SK-N-SH (cell line): ENCODE measurements around the gene HOXA2.

Experiments used
- CHD2 ChIP-seq: fragments of 150-350 bp; IDR thresholded peaks from 2 replicates; pipeline ENCODE4 v1.6.1; 2018; ENCODE audit warnings: low read length; ENCODE audit not compliant: partially characterized antibody
- CTCF ChIP-seq: fragments of 200-600 bp; sonication (generic); IDR thresholded peaks from 2 replicates; pipeline ENCODE4 v1.6.1; 2017; ENCODE audit warnings: antibody characterized with exemption, mild to moderate bottlenecking, moderate library complexity
- FOXJ3 ChIP-seq: sonication (generic); formaldehyde crosslinking; IDR thresholded peaks from 2 replicates; pipeline ENCODE4 v1.5.1; 2020; ENCODE audit warnings: mild to moderate bottlenecking, missing genetic modification reagents
- SMC3 ChIP-seq: IDR thresholded peaks from 2 replicates; pipeline ENCODE4 v1.6.1; 2012; ENCODE audit warnings: low read depth, low read length, improper control_type of control experiment
- TEAD4 ChIP-seq: IDR thresholded peaks from 2 replicates; pipeline ENCODE4 v1.4.0; 2012; ENCODE audit warnings: mild to moderate bottlenecking, borderline replicate concordance; ENCODE audit not compliant: insufficient read depth
- TF ChIP-seq, protein P1 (sequence below): IDR thresholded peaks from 2 replicates; pipeline ENCODE4; 2012

GRCh38 chr7:27099453-27100370 is 2.8 kb downstream of the HOXA2 start:
- no peak for TF ChIP-seq SMC3
- TF ChIP-seq FOXJ3 (CRISPR knock-in tag), result no peak
- TF ChIP-seq CTCF, result no peak
- TF ChIP-seq, protein P1, sequence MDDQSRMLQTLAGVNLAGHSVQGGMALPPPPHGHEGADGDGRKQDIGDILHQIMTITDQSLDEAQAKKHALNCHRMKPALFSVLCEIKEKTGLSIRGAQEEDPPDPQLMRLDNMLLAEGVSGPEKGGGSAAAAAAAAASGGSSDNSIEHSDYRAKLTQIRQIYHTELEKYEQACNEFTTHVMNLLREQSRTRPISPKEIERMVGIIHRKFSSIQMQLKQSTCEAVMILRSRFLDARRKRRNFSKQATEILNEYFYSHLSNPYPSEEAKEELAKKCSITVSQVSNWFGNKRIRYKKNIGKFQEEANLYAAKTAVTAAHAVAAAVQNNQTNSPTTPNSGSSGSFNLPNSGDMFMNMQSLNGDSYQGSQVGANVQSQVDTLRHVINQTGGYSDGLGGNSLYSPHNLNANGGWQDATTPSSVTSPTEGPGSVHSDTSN, result no peak
- no peak for TF ChIP-seq TEAD4
- TF ChIP-seq CHD2, result no peak
